K562 (cell line): ENCODE data around the gene ROBO1. TPM values are rescaled to one million over a fixed set of nuclear protein-coding genes. Genes with fewer than 3 reads are reported as not detected.

Experiments
- ATAC-seq: fragments of 200-7000 bp; cut with Tn5 transposase; 3 replicates; pipeline ENCODE4 v1.9.1; 2020; ENCODE audit warnings: moderate library complexity
- BruUV-seq: library from RNA; stranded (reverse); fragments of 400-500 nt; replicated peaks from 2 replicates; lab custom pipeline; 2021; lab: Mats Ljungman, UMichigan
- CTCF ChIA-PET: fragments of 300-600 bp; formaldehyde crosslinking; extraction: SDS; loops from one replicate; lab custom pipeline; 2021; ENCODE audit warnings: low intra/inter-chr PET ratio; lab: Yijun Ruan, JAX
- POLR2A ChIA-PET: fragments of 300-600, 350-650 bp; sonication (Branson Sonifier 250); formaldehyde crosslinking; extraction: SDS; loops from one replicate; lab custom pipeline; 2021; ENCODE audit warnings: antibody characterized with exemption, inconsistent platforms; lab: Yijun Ruan, JAX
- DNase-seq, 4 experiments: peaks; one replicate each; pipeline versions ENCODE4 v3.0.0 to v3.0.0-alpha.2; 2011 to 2018; ENCODE audit warnings: low spot score in 3 of 4, mixed read lengths in 3 of 4; ENCODE audit errors: extremely low read depth in 1 of 4
- FAIRE-seq: peaks from 2 replicates; lab custom pipeline; 2011; peaks lifted over from hg19 to GRCh38; lab: Jason Lieb, UNC
- H2AFZ ChIP-seq: 2 replicates; pipeline ENCODE4 v1.6.0; 2011; ENCODE audit warnings: low read depth, low read length, control low read depth, inconsistent platforms
- H3K27ac ChIP-seq: fragments of 200-600 bp; 3 replicates; pipeline ENCODE4 v1.8.0; 2011; ENCODE audit warnings: low read depth, mild to moderate bottlenecking, control low read depth, inconsistent platforms, low read length, moderate library complexity, mixed read lengths; ENCODE audit errors: extremely low read depth
- H3K27me3 ChIP-seq, 2 experiments: fragments of 300-600 bp in 1 of 2; 2 replicates in 1 of 2; 3 replicates in 1 of 2; pipeline versions ENCODE4 v1.6.0 to v1.8.0; 2011; ENCODE audit warnings: inconsistent platforms in 2 of 2, low read length in 2 of 2, mild to moderate bottlenecking in 1 of 2, mixed read lengths in 1 of 2, moderate library complexity in 1 of 2; ENCODE audit not compliant: control insufficient read depth in 2 of 2, insufficient read depth in 2 of 2
- H3K36me3 ChIP-seq: fragments of 300-600 bp; 3 replicates; pipeline ENCODE4 v1.8.0; 2011; ENCODE audit warnings: mild to moderate bottlenecking, low read length, inconsistent platforms; ENCODE audit not compliant: control insufficient read depth, insufficient read depth
- H3K4me1 ChIP-seq, 2 experiments: fragments of 200-600 bp in 1 of 2; replicated peaks in 1 of 2; 2 replicates in 1 of 2; 3 replicates in 1 of 2; pipeline versions ENCODE4 v1.5.1 to v1.8.0; 2011; ENCODE audit warnings: inconsistent platforms in 2 of 2, low read length in 2 of 2, mild to moderate bottlenecking in 1 of 2, mixed read lengths in 1 of 2, moderate library complexity in 1 of 2; ENCODE audit not compliant: control insufficient read depth in 2 of 2, insufficient read depth in 2 of 2
- H3K4me2 ChIP-seq: 2 replicates; pipeline ENCODE4 v1.6.1; 2011; ENCODE audit warnings: low read length, control low read depth, inconsistent platforms, mixed read lengths; ENCODE audit not compliant: insufficient read depth
- H3K4me3 ChIP-seq: fragments of 200-600 bp; sonication (generic), shearing (Covaris generic); 2 replicates; pipeline ENCODE4 v1.5.1; 2016; ENCODE audit warnings: control low read depth, inconsistent platforms
- H3K79me2 ChIP-seq: fragments of 200-600 bp; 3 replicates; pipeline ENCODE4 v1.8.0; 2011; ENCODE audit warnings: low read length, inconsistent platforms; ENCODE audit not compliant: control insufficient read depth, insufficient read depth
- H3K9ac ChIP-seq, 2 experiments: 2 replicates each; pipeline versions ENCODE4 v1.6.0 to v1.6.1; 2011; ENCODE audit warnings: low read depth in 2 of 2, low read length in 2 of 2, control low read depth in 1 of 2, inconsistent platforms in 1 of 2, mild to moderate bottlenecking in 1 of 2, mixed read lengths in 1 of 2; ENCODE audit not compliant: insufficient read depth in 1 of 2
- H3K9me1 ChIP-seq: one replicate; pipeline ENCODE4 v1.6.0; 2011; ENCODE audit warnings: inconsistent platforms, mild to moderate bottlenecking, low read length, moderate library complexity; ENCODE audit not compliant: control insufficient read depth, insufficient read depth
- H3K9me3 ChIP-seq: replicated peaks from 2 replicates; pipeline ENCODE4 v1.5.1; 2011; ENCODE audit warnings: low read depth, low read length, inconsistent platforms; ENCODE audit not compliant: control insufficient read depth, insufficient read depth
- H4K20me1 ChIP-seq: replicated peaks from 2 replicates; pipeline ENCODE4 v1.6.1; 2011; ENCODE audit warnings: low read length, inconsistent platforms, mixed read lengths; ENCODE audit not compliant: control insufficient read depth, insufficient read depth
- C11orf30 ChIP-seq: fragments of 450-650 bp; IDR thresholded peaks from 2 replicates; pipeline ENCODE4 v1.6.1; 2016; ENCODE audit warnings: low read depth, mild to moderate bottlenecking
- IFI16 ChIP-seq: fragments of 250-450 bp; sonication (Bioruptor Pico); IDR thresholded peaks from 2 replicates; pipeline ENCODE4 v2.1.2; 2022; ENCODE audit warnings: mild to moderate bottlenecking, inconsistent platforms
- KLF16 ChIP-seq: IDR thresholded peaks from 2 replicates; pipeline ENCODE4 v1.6.1; 2016; ENCODE audit warnings: antibody characterized with exemption
- ZBTB5 ChIP-seq: fragments of 450-650 bp; IDR thresholded peaks from 2 replicates; pipeline ENCODE4 v1.6.1; 2017; ENCODE audit warnings: antibody characterized with exemption
- ZNF174 ChIP-seq: fragments of 250-450 bp; sonication (Bioruptor Pico); IDR thresholded peaks from 2 replicates; pipeline ENCODE4 v1.4.0; 2020; ENCODE audit warnings: mild to moderate bottlenecking
- WGBS: fragments of 100-300 bp; shearing (Covaris generic); methylation state at CpG from one replicate; pipeline ENCODE4 v1.1.6; 2016; ENCODE audit warnings: low coverage, mixed read lengths; ENCODE audit not compliant: insufficient coverage; ENCODE audit errors: missing lambda C conversion rate; 5-methylcytosine and 5-hydroxymethylcytosine counted together
- in situ Hi-C: fragments of 300-500 bp; cut with MboI; formaldehyde crosslinking; loops from 4 replicates; pipeline ENCODE4 v1.15.0; 2018; ENCODE audit warnings: inconsistent platforms, mixed read lengths
- intact Hi-C: fragments of 100-400 bp; cut with micrococcal nuclease; formaldehyde crosslinking; loops from 2 replicates; pipeline ENCODE4 v1.14.2; 2022
- polyA plus RNA-seq, 8 experiments: library from polyadenylated mRNA; depleted of rRNA in 4 of 8; stranded (reverse) in 5 of 8; unstranded in 3 of 8; fragments of >200 nt; fragmentation: Nextera tagmentation in 2 of 8; fragmentation: Illumina TruSeq in 1 of 8; extraction: Ambion mirVana in 2 of 8; extraction: Trizol in 1 of 8; gene quantifications; 2 replicates each; pipeline versions ENCODE4 v1.2.1 to v1.2.3, GENCODE V29; 2011 to 2014; ENCODE audit warnings: inconsistent platforms in 1 of 8, missing spikeins in 1 of 8
- total RNA-seq, 7 experiments: library from RNA; depleted of rRNA in 6 of 7; stranded (reverse); fragments of >200 nt in 6 of 7; fragmentation: Illumina TruSeq in 2 of 7; extraction: Trizol in 2 of 7; gene quantifications; 2 replicates each; pipeline versions ENCODE4 v1.2.1 to v1.2.3, GENCODE V29; 2011 to 2021; ENCODE audit warnings: low replicate concordance in 1 of 7
- TF ChIP-seq, protein P1 (sequence below): fragments of 250-450 bp; sonication (Bioruptor Pico); IDR thresholded peaks from 2 replicates; pipeline ENCODE4 v1.5.0; 2020; ENCODE audit warnings: mild to moderate bottlenecking, borderline replicate concordance

ROBO1 gene
- total and polyA plus RNA-seq, 9 of the 15 experiments (the other 6 are each of a cell fraction or from before 2014, with no cell fraction given), result 0.01 to 0.53 (median 0.17) TPM; not detected in 5

GRCh38 chr3:79555655-79556054 lies 212.1 kb downstream of the ROBO1 start:
- Histone ChIP-seq H3K4me2 (no peak overlapping the region), H3K36me3 (no peaks in the 10 kb centered on the region), H3K4me3 (no peak overlapping the region), H2AFZ (no peak overlapping the region), H3K4me1 (no peaks in the 10 kb centered on the region), H3K27me3 (no peaks in the 10 kb centered on the region), H3K9me1 (no peaks in the 10 kb centered on the region), H3K79me2 (no peaks in the 10 kb centered on the region), H3K27ac (no peak overlapping the region), H3K9me3 (no peaks in the 10 kb centered on the region), H3K9ac (no peak overlapping the region), H4K20me1 (no peaks in the 10 kb centered on the region)
- 0% methylated on average over 1 of the region's 1 CpG for WGBS
- DNase-seq, result no peak
- no TSS peak for BruUV-seq
- no peak for FAIRE-seq
- intact Hi-C loops, result no loop called here
- CTCF ChIA-PET, result interaction anchor here (0.6 kb wide), 1 partner anchor 469 kb away, joined by 3 read pairs; no protein-coding TSS in a partner anchor
- TF ChIP-seq C11orf30, result no peak
- in situ Hi-C loops, result no loop called here
- POLR2A ChIA-PET, result no interaction called here
- no peak for ATAC-seq

DNA sequence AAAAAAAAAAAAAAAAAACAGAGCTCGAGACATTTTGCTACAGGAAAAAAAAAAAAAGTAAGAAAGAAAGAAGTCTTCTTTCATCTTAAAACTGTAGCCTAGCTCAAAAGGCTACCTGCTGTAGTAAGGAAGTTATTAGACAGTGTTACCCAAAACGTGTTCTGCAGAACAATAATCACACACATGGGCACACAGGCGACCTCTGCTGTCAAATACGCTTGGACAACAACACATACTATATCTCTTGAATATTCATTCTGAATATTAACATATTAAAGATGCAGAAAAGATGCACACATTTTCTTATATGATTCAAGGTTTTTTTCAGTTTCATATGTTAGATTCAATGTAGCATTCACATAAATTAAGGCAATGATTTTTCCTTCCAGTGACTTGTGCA lies 215.8 kb downstream of the ROBO1 start:
- H3K36me3 ChIP-seq, result no peaks in the 10 kb centered on the region
- FAIRE-seq, result no peak
- WGBS, result 4% methylated on average over 3 of the region's 4 CpGs
- no peak for TF ChIP-seq IFI16 (CRISPR knock-in tag)
- TF ChIP-seq KLF16, result no peak
- no peak for TF ChIP-seq ZBTB5
- TF ChIP-seq ZNF174, result no peak
- TF ChIP-seq, protein P1, sequence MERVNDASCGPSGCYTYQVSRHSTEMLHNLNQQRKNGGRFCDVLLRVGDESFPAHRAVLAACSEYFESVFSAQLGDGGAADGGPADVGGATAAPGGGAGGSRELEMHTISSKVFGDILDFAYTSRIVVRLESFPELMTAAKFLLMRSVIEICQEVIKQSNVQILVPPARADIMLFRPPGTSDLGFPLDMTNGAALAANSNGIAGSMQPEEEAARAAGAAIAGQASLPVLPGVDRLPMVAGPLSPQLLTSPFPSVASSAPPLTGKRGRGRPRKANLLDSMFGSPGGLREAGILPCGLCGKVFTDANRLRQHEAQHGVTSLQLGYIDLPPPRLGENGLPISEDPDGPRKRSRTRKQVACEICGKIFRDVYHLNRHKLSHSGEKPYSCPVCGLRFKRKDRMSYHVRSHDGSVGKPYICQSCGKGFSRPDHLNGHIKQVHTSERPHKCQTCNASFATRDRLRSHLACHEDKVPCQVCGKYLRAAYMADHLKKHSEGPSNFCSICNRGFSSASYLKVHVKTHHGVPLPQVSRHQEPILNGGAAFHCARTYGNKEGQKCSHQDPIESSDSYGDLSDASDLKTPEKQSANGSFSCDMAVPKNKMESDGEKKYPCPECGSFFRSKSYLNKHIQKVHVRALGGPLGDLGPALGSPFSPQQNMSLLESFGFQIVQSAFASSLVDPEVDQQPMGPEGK, result no peak

More for the DNA sequence above, 215.8 kb downstream of the ROBO1 start:
- no peaks in the 10 kb centered on the region for H3K27me3 ChIP-seq
- H4K20me1 ChIP-seq, result no peaks in the 10 kb centered on the region
- ATAC-seq (no peak), DNase-seq (no peak)
- no peaks in the 10 kb centered on the region for H3K4me1 ChIP-seq
- ChIA-PET POLR2A (no interaction called here), CTCF (no interaction called here)
- H3K4me3 ChIP-seq, result no peak overlapping the region
- no peaks in the 10 kb centered on the region for H3K9me3 ChIP-seq
- no peak overlapping the region for H3K4me2 ChIP-seq
- no TSS peak for BruUV-seq
- H3K9ac ChIP-seq, result no peak overlapping the region
- in situ Hi-C loops (no loop called here), intact Hi-C loops (no loop called here)
- no peaks in the 10 kb centered on the region for H3K79me2 ChIP-seq
- H3K27ac ChIP-seq, result no peak overlapping the region
- H3K9me1 ChIP-seq, result no peaks in the 10 kb centered on the region
- no peak overlapping the region for H2AFZ ChIP-seq
